Measurements from ENCODE around the gene MAP2K7. TPM values are rescaled to one million over a fixed set of nuclear protein-coding genes. Genes with fewer than 3 reads are reported as not detected.

MAP2K7 gene
- total RNA-seq, 4 donors from 2014 or later, result 13.9 to 23.4 (median 17.9) TPM

DNA sequence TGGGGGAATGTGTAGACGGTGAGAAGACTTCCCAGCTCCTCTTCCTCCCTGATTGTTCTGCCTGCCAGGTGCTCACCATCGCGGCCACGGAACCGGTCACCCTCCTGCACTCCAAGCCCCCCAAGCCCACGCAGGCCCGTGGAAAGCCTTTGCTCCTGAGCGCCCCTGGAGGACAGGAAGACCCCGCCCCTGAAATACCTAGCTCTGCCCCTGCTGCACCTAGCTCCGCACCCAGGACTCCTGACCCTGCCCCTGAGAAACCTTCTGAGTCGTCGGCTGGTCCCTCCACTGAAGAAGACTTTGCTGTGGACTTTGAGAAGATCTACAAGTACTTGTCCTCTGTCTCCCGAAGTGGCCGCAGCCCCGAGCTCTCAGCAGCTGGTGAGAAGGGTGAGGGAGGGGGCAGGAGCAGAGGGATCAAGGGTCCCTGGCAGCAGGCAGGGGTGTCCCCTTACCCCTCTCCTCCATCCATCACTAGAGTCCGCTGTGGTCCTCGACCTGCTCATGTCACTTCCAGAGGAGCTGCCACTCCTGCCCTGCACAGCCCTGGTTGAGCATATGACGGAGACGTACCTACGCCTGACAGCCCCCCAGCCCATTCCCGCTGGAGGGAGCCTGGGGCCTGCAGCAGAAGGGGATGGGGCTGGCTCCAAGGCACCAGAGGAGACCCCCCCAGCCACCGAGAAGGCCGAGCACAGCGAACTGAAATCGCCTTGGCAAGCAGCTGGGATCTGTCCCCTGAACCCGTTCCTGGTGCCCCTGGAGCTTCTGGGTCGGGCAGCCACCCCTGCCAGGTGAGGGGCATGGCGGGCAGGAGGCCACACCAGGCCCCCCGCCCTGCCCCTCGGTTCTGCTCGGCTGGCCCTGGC lies 18.5 kb downstream of the MAP2K7 start:
- Histone ChIP-seq H3K9me3 (no peaks in the 10 kb centered on the region), H3K4me3 (peak overlapping the region in 1 of 2 donors; percentile 64), H3K36me3 (peaks cover 0 to 19% of the 10 kb centered on the region in 2 donors), H3K27ac (peak overlapping the region in 3 of 4 donors; percentile 94 to 97 (median 94)), H3K27me3 (peaks cover 19% of the 10 kb centered on the region), H3K4me1 (peaks cover 4 to 90% (median 56%) of the 10 kb centered on the region in 3 donors)
- 77 to 83% methylated on average over 4 to 5 of the region's 31 CpGs for WGBS, 2 donors (ENCODE audit: low coverage in 1 of 2)
- ATAC-seq, result no peak
- TF ChIP-seq EP300 (IDR thresholded peaks at IDR 0.05) (no peak), POLR2AphosphoS5 (IDR thresholded peaks at IDR 0.05) (no peak), POLR2A (IDR thresholded peaks at IDR 0.05) (no peak)
- TF ChIP-seq, protein P1, sequence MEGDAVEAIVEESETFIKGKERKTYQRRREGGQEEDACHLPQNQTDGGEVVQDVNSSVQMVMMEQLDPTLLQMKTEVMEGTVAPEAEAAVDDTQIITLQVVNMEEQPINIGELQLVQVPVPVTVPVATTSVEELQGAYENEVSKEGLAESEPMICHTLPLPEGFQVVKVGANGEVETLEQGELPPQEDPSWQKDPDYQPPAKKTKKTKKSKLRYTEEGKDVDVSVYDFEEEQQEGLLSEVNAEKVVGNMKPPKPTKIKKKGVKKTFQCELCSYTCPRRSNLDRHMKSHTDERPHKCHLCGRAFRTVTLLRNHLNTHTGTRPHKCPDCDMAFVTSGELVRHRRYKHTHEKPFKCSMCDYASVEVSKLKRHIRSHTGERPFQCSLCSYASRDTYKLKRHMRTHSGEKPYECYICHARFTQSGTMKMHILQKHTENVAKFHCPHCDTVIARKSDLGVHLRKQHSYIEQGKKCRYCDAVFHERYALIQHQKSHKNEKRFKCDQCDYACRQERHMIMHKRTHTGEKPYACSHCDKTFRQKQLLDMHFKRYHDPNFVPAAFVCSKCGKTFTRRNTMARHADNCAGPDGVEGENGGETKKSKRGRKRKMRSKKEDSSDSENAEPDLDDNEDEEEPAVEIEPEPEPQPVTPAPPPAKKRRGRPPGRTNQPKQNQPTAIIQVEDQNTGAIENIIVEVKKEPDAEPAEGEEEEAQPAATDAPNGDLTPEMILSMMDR (IDR thresholded peaks at IDR 0.05), result no peak

DNA sequence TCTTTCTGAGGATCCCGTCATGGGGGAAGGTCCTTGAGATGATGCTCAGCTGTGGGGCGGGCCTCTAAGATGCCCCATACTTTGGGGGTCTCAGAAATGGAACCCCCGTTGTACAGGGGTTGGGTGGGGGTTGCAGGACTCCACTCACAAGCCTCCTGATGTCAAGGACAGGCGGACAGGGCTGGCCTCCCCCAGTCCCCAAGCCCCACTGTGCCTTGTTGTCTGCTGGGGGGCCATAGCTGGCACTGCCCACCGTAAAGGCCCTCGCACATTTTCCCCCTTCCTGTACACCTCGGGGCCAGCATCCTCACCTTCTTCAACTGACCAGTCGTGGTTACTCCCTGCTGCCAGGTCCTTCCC lies 19.1 kb downstream of the MAP2K7 start:
- Histone ChIP-seq H3K4me1 (peaks cover 10 to 90% (median 56%) of the 10 kb centered on the region in 3 donors), H3K27ac (peak overlapping the region in 3 of 4 donors; percentile 94 to 97 (median 94)), H3K9me3 (no peaks in the 10 kb centered on the region), H3K36me3 (peaks cover 0 to 19% of the 10 kb centered on the region in 2 donors), H3K27me3 (peaks cover 12% of the 10 kb centered on the region), H3K4me3 (no peak overlapping the region)
- 88% methylated on average over 4 of the region's 8 CpGs; no CpG with 5 or more reads in 1 of the 2 donors for WGBS, 2 donors (ENCODE audit: low coverage in 1 of 2)
- TF ChIP-seq, protein P1 (IDR thresholded peaks at IDR 0.05), result no peak
- TF ChIP-seq POLR2AphosphoS5 (IDR thresholded peaks at IDR 0.05) (no peak), EP300 (IDR thresholded peaks at IDR 0.05) (no peak)
- no peak for ATAC-seq

DNA sequence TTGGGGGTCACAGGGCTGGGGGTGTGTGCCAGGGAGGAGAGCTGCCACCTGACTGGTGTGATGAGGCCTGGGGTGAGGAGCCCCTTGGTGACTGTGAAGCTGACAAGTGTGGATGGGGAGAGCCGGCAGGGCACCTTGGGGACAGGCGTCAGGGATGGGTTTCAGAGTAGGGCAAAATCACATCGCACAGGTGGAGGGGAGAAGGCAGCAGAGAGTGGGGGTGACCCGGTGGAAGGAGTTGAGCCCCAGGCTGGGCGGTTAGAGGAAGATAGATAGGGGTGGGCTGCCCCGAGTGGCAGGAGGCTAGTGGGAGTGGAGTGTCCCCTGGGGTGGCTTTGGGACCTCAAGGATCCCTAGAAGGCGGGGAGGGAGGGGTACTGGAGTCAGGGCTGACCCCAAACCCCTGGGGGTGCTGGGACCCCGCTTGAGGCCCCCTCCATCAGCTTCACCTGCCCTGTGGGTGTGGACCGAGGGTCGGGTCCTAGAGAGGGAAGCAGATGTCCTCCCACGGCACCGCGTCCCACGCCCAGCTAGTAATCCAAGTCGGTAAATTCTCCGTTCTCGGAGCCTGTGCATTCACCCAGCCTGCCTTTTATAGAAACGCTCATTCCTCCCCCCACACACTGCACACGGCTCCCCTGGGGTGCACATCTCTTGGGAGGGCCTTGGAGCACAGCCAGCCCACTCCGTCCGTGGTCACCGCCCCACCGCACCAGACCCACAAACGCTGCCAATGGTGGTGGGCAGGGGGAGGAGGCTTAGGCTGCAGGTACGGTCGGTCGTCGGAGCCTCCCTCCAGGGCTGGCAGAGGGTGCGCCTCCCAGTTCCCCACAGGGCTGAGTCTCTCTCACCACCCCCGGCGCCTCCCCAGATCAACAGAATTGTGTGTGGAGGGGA lies 19.9 kb downstream of the MAP2K7 start:
- Histone ChIP-seq H3K9me3 (no peaks in the 10 kb centered on the region), H3K27me3 (peaks cover 5% of the 10 kb centered on the region), H3K27ac (peak overlapping the region; percentile 8 to 97 (median 94)), H3K36me3 (peaks cover 0 to 19% of the 10 kb centered on the region in 2 donors), H3K4me1 (peaks cover 13 to 90% (median 60%) of the 10 kb centered on the region in 3 donors), H3K4me3 (peak overlapping the region in 1 of 2 donors; percentile 80)
- 38% methylated on average over 15 of the region's 31 CpGs; no CpG with 5 or more reads in 1 of the 2 donors for WGBS, 2 donors (ENCODE audit: low coverage in 1 of 2)
- ATAC-seq, result no peak
- peak; percentile 36 for TF ChIP-seq POLR2AphosphoS5 (IDR thresholded peaks at IDR 0.05)
- TF ChIP-seq POLR2A (IDR thresholded peaks at IDR 0.05), result no peak

GRCh38 chr19:7924241-7924640 lies 20.6 kb downstream of the MAP2K7 start:
- Histone ChIP-seq H3K9me3 (no peaks in the 10 kb centered on the region), H3K4me1 (peaks cover 13 to 89% (median 58%) of the 10 kb centered on the region in 3 donors), H3K4me3 (peak overlapping the region in 1 of 2 donors; percentile 80), H3K36me3 (peaks cover 0 to 19% of the 10 kb centered on the region in 2 donors), H3K27ac (peak overlapping the region in 3 of 4 donors; percentile 94 to 97 (median 94)), H3K27me3 (no peaks in the 10 kb centered on the region)
- TF ChIP-seq, protein P1 (IDR thresholded peaks at IDR 0.05), result no peak
- TF ChIP-seq POLR2A (IDR thresholded peaks at IDR 0.05) (no peak), EP300 (IDR thresholded peaks at IDR 0.05) (no peak), POLR2AphosphoS5 (IDR thresholded peaks at IDR 0.05) (no peak)
- WGBS, 2 donors (ENCODE audit: low coverage in 1 of 2), result 47% methylated on average over 8 of the region's 12 CpGs; no CpG with 5 or more reads in 1 of the 2 donors
- no peak for ATAC-seq

GRCh38 chr19:7924651-7925170 lies 21.0 kb downstream of the MAP2K7 start:
- peaks cover 0 to 19% of the 10 kb centered on the region in 2 donors for H3K36me3 ChIP-seq
- peaks cover 17 to 89% (median 58%) of the 10 kb centered on the region in 3 donors for H3K4me1 ChIP-seq
- H3K9me3 ChIP-seq, result no peaks in the 10 kb centered on the region
- peak overlapping the region; percentile 37 to 97 (median 94) for H3K27ac ChIP-seq
- H3K27me3 ChIP-seq, result no peaks in the 10 kb centered on the region
- no peak for ATAC-seq
- peak overlapping the region; percentile 51 to 80 for H3K4me3 ChIP-seq
- 60% methylated on average over 4 of the region's 34 CpGs; no CpG with 5 or more reads in 1 of the 2 donors for WGBS, 2 donors (ENCODE audit: low coverage in 1 of 2)
- no peak for TF ChIP-seq POLR2A (IDR thresholded peaks at IDR 0.05)
- TF ChIP-seq POLR2AphosphoS5 (IDR thresholded peaks at IDR 0.05), result no peak
- TF ChIP-seq, protein P1 (IDR thresholded peaks at IDR 0.05), result no peak

Data from gastroesophageal sphincter (tissue), 4 donors.